PC-9 (cell line): ENCODE data around the gene SGIP1. TPM values are rescaled to one million over a fixed set of nuclear protein-coding genes. Genes with fewer than 3 reads are reported as not detected.

Experiments used
- BruUV-seq: library from RNA; stranded (reverse); fragments of 400-500 nt; replicated peaks from 2 replicates; lab custom pipeline; 2021; lab: Mats Ljungman, UMichigan
- CTCF ChIA-PET: fragments of 300-600 bp; sonication (Branson Sonifier 250); formaldehyde crosslinking; loops from one replicate; lab custom pipeline; 2022; ENCODE audit warnings: antibody characterized with exemption; lab: Charles Lee
- POLR2A ChIA-PET: fragments of 300-600 bp; sonication (Branson Sonifier 250); formaldehyde crosslinking; loops from one replicate; lab custom pipeline; 2022; ENCODE audit warnings: antibody characterized with exemption; ENCODE audit not compliant: unreplicated experiment; lab: Charles Lee
- DNase-seq, 2 experiments: peaks; one replicate each; pipeline versions ENCODE4 v3.0.0 to v3.0.0-alpha.2; 2015 to 2022; ENCODE audit warnings: mixed read lengths in 1 of 2
- H2AFZ ChIP-seq: fragments of 200-600 bp; sonication (generic); 2 replicates; pipeline ENCODE4 v1.8.1; 2017; ENCODE audit warnings: antibody characterized with exemption
- H3F3A ChIP-seq: fragments of 200-600 bp; sonication (generic); 2 replicates; pipeline ENCODE4 v1.8.1; 2017; ENCODE audit warnings: antibody characterized with exemption, mild to moderate bottlenecking, low read depth; ENCODE audit not compliant: insufficient read depth
- H3K27ac ChIP-seq: fragments of 200-600 bp; sonication (generic); 2 replicates; pipeline ENCODE4 v1.6.1; 2016; ENCODE audit warnings: mixed run types
- H3K27me3 ChIP-seq: fragments of 200-600 bp; sonication (generic); 2 replicates; pipeline ENCODE4 v1.6.1; 2016; ENCODE audit warnings: low read depth, mixed run types; ENCODE audit not compliant: insufficient read depth
- H3K36me3 ChIP-seq: fragments of 200-600 bp; sonication (generic); 2 replicates; pipeline ENCODE4 v1.6.1; 2016; ENCODE audit warnings: low read depth, mixed run types
- H3K4me1 ChIP-seq: fragments of 200-600 bp; sonication (generic); replicated peaks from 2 replicates; pipeline ENCODE4 v1.6.1; 2016; ENCODE audit warnings: mixed run types; ENCODE audit not compliant: insufficient read depth
- H3K4me2 ChIP-seq: fragments of 200-600 bp; sonication (generic); 2 replicates; pipeline ENCODE4 v1.6.1; 2017; ENCODE audit warnings: mixed run types
- H3K4me3 ChIP-seq: fragments of 200-600 bp; sonication (generic); 2 replicates; pipeline ENCODE4 v1.6.1; 2016; ENCODE audit warnings: mixed run types
- H3K79me2 ChIP-seq: fragments of 200-600 bp; sonication (generic); 2 replicates; pipeline ENCODE4 v1.6.1; 2017; ENCODE audit warnings: low read depth, mixed run types
- H3K9me2 ChIP-seq: fragments of 200-600 bp; sonication (generic); 2 replicates; pipeline ENCODE4 v1.8.1; 2017; ENCODE audit warnings: mild to moderate bottlenecking; ENCODE audit not compliant: insufficient read depth
- H3K9me3 ChIP-seq: fragments of 200-600 bp; sonication (generic); 2 replicates; pipeline ENCODE4 v1.8.1; 2016; ENCODE audit warnings: low read depth; ENCODE audit not compliant: insufficient read depth
- H4K20me1 ChIP-seq: fragments of 200-600 bp; sonication (generic); 2 replicates; pipeline ENCODE4 v1.8.1; 2017; ENCODE audit not compliant: insufficient read depth
- CTCF ChIP-seq: fragments of 200-600 bp; sonication (generic); conservative IDR thresholded peaks from 2 replicates; pipeline ENCODE4 v1.6.1; 2017; ENCODE audit warnings: mixed run types, antibody characterized with exemption, mild to moderate bottlenecking, moderate library complexity
- EZH2 ChIP-seq: fragments of 200-600 bp; sonication (generic); IDR thresholded peaks from 2 replicates; pipeline ENCODE4 v1.8.0; 2017; ENCODE audit warnings: antibody characterized with exemption, low read depth
- intact Hi-C: fragments of 100-400 bp; cut with micrococcal nuclease; formaldehyde crosslinking; loops from one replicate; pipeline ENCODE4 v1.10.0; 2022; ENCODE audit not compliant: unreplicated experiment
- total RNA-seq: library from RNA; stranded (reverse); gene quantifications from 2 replicates; pipeline ENCODE4 v1.2.3, GENCODE V29; 2021

The SGIP1 gene
- total RNA-seq, 1 experiment from 2014 or later = not detected

GRCh38 chr1:66506991-66507390 lies 27.0 kb upstream of the SGIP1 start:
- Histone ChIP-seq H3K36me3 (no peaks in the 10 kb centered on the region), H3K79me2 (no peaks in the 10 kb centered on the region), H3F3A (no peaks in the 10 kb centered on the region), H3K9me3 (no peaks in the 10 kb centered on the region), H3K27me3 (no peaks in the 10 kb centered on the region), H2AFZ (no peak overlapping the region), H3K9me2 (no peaks in the 10 kb centered on the region), H3K4me1 (no peaks in the 10 kb centered on the region), H3K4me3 (no peak overlapping the region), H3K27ac (no peak overlapping the region), H3K4me2 (no peak overlapping the region), H4K20me1 (no peaks in the 10 kb centered on the region)
- intact Hi-C loops = no loop called here
- no peak for TF ChIP-seq EZH2
- no peak for TF ChIP-seq CTCF
- no TSS peak for BruUV-seq
- POLR2A ChIA-PET = no interaction called here
- CTCF ChIA-PET = no interaction called here
- DNase-seq = no peak

- CTCF ChIA-PET = no interaction called here
- H3F3A ChIP-seq = no peaks in the 10 kb centered on the region
These were observed 23.5 kb upstream of the SGIP1 start for GRCh38 chr1:66510407-66510806.

GRCh38 chr1:66511118-66511517 lies 22.8 kb upstream of the SGIP1 start:
- ChIA-PET CTCF (interaction anchor here (0.6 kb wide), 1 partner anchor 1367 kb away, joined by 23 read pairs; no protein-coding TSS in a partner anchor), POLR2A (no interaction called here)
- BruUV-seq = no TSS peak
- H3F3A ChIP-seq = no peaks in the 10 kb centered on the region
- H2AFZ ChIP-seq = no peak overlapping the region
- H4K20me1 ChIP-seq = no peaks in the 10 kb centered on the region
- H3K9me3 ChIP-seq = no peaks in the 10 kb centered on the region
- intact Hi-C loops = no loop called here
- DNase-seq = no peak
- no peak overlapping the region for H3K4me3 ChIP-seq
- H3K4me1 ChIP-seq = no peaks in the 10 kb centered on the region
- no peak overlapping the region for H3K4me2 ChIP-seq
- no peaks in the 10 kb centered on the region for H3K36me3 ChIP-seq
- TF ChIP-seq EZH2 (no peak), CTCF (no peak)
- H3K27ac ChIP-seq = no peak overlapping the region
- no peaks in the 10 kb centered on the region for H3K27me3 ChIP-seq
- no peaks in the 10 kb centered on the region for H3K9me2 ChIP-seq
- no peaks in the 10 kb centered on the region for H3K79me2 ChIP-seq

More at GRCh38 chr1:66510407-66510806, 23.5 kb upstream of the SGIP1 start:
- H3K79me2 ChIP-seq = no peaks in the 10 kb centered on the region
- no peak for DNase-seq
- POLR2A ChIA-PET = no interaction called here
- H3K4me1 ChIP-seq = no peaks in the 10 kb centered on the region
- intact Hi-C loops = no loop called here
- H3K4me3 ChIP-seq = no peak overlapping the region
- H3K4me2 ChIP-seq = no peak overlapping the region
- no peaks in the 10 kb centered on the region for H3K27me3 ChIP-seq
- no TSS peak for BruUV-seq
- no peak overlapping the region for H2AFZ ChIP-seq
- H3K36me3 ChIP-seq = no peaks in the 10 kb centered on the region
- H3K27ac ChIP-seq = no peak overlapping the region
- no peaks in the 10 kb centered on the region for H3K9me2 ChIP-seq
- TF ChIP-seq CTCF = no peak
- TF ChIP-seq EZH2 = no peak
- H3K9me3 ChIP-seq = no peaks in the 10 kb centered on the region
- no peaks in the 10 kb centered on the region for H4K20me1 ChIP-seq
